Neuronal stem cell (in vitro differentiated cells): Measurements from ENCODE around the gene FOXJ2.

Experiments used
- DNase-seq: peaks from one replicate; pipeline ENCODE4 v3.0.0-alpha.2; 2013; ENCODE audit warnings: low spot score
- H2AFZ ChIP-seq: one replicate; pipeline ENCODE4 v1.6.1; 2013; ENCODE audit warnings: mild to moderate bottlenecking, low read length, inconsistent platforms
- H2AK5ac ChIP-seq: 2 replicates; pipeline ENCODE4 v1.6.1; 2013; ENCODE audit warnings: low read depth, mild to moderate bottlenecking, inconsistent platforms, low read length, moderate library complexity, mixed read lengths
- H2BK120ac ChIP-seq: 2 replicates; pipeline ENCODE4 v1.6.1; 2013; ENCODE audit warnings: low read depth, mild to moderate bottlenecking, inconsistent platforms, low read length, moderate library complexity, mixed read lengths
- H2BK12ac ChIP-seq: one replicate; pipeline ENCODE4 v1.6.1; 2013; ENCODE audit warnings: low read length, inconsistent platforms
- H2BK15ac ChIP-seq: 2 replicates; pipeline ENCODE4 v1.6.1; 2013; ENCODE audit warnings: mild to moderate bottlenecking, low read length, inconsistent platforms, mixed read lengths
- H2BK5ac ChIP-seq: one replicate; pipeline ENCODE4 v1.6.1; 2013; ENCODE audit warnings: inconsistent platforms, mild to moderate bottlenecking, low read length, moderate library complexity
- H3K14ac ChIP-seq: one replicate; pipeline ENCODE4 v1.6.1; 2013; ENCODE audit warnings: low read length, inconsistent platforms
- H3K18ac ChIP-seq: 2 replicates; pipeline ENCODE4 v1.6.1; 2013; ENCODE audit warnings: low read length, inconsistent platforms
- H3K23ac ChIP-seq: 2 replicates; pipeline ENCODE4 v1.6.1; 2013; ENCODE audit warnings: low read depth, mild to moderate bottlenecking, mixed read lengths, low read length, inconsistent platforms; ENCODE audit not compliant: poor library complexity
- H3K27ac ChIP-seq: replicated peaks from 3 replicates; pipeline ENCODE4 v1.5.1; 2013; ENCODE audit warnings: low read length, inconsistent platforms
- H3K27me3 ChIP-seq, 3 experiments: 2 replicates each; pipeline ENCODE4 v1.6.1; 2013; ENCODE audit warnings: low read length in 3 of 3, mild to moderate bottlenecking in 2 of 3, inconsistent platforms in 1 of 3, low read depth in 1 of 3, mixed read lengths in 1 of 3, moderate library complexity in 1 of 3; ENCODE audit not compliant: control insufficient read depth in 3 of 3, insufficient read depth in 3 of 3
- H3K36me3 ChIP-seq, 2 donors: replicated peaks in 1 of 2; 2 replicates each; pipeline ENCODE4 v1.6.1; 2013; ENCODE audit warnings: low read length in 2 of 2; ENCODE audit not compliant: control insufficient read depth in 2 of 2, insufficient read depth in 2 of 2
- H3K4ac ChIP-seq: 2 replicates; pipeline ENCODE4 v1.6.1; 2013; ENCODE audit warnings: inconsistent platforms, mild to moderate bottlenecking, low read length, moderate library complexity
- H3K4me1 ChIP-seq, 2 donors: 1 replicate in 1 of 2; 2 replicates in 1 of 2; pipeline ENCODE4 v1.6.1; 2013; ENCODE audit warnings: low read length in 2 of 2, low read depth in 1 of 2; ENCODE audit not compliant: control insufficient read depth in 2 of 2, insufficient read depth in 1 of 2
- H3K4me2 ChIP-seq: one replicate; pipeline ENCODE4 v1.6.1; 2013; ENCODE audit warnings: mild to moderate bottlenecking, low read length, inconsistent platforms; ENCODE audit not compliant: insufficient read depth, poor library complexity, severe bottlenecking
- H3K4me3 ChIP-seq, 2 donors: 2 replicates each; pipeline ENCODE4 v1.5.1; 2013; ENCODE audit warnings: low read length in 2 of 2, mild to moderate bottlenecking in 2 of 2, inconsistent platforms in 1 of 2, moderate library complexity in 1 of 2
- H3K79me1 ChIP-seq: one replicate; pipeline ENCODE4 v1.6.1; 2013; ENCODE audit warnings: low read depth, mild to moderate bottlenecking, inconsistent platforms, low read length, moderate library complexity
- H3K9ac ChIP-seq: one replicate; pipeline ENCODE4 v1.6.1; 2013; ENCODE audit warnings: mild to moderate bottlenecking, low read depth, low read length, inconsistent platforms; ENCODE audit not compliant: poor library complexity
- H3K9me3 ChIP-seq, 2 donors: replicated peaks in 1 of 2; 2 replicates each; pipeline versions ENCODE3 to v1.6.1; 2013; ENCODE audit warnings: low read length in 2 of 2, mild to moderate bottlenecking in 2 of 2, inconsistent platforms in 1 of 2, low read depth in 1 of 2, mixed read lengths in 1 of 2, moderate library complexity in 1 of 2; ENCODE audit not compliant: control insufficient read depth in 2 of 2, insufficient read depth in 1 of 2
- H4K8ac ChIP-seq: one replicate; pipeline ENCODE4 v1.6.1; 2013; ENCODE audit warnings: low read depth, mild to moderate bottlenecking, inconsistent platforms, low read length, moderate library complexity
- H4K91ac ChIP-seq: one replicate; pipeline ENCODE4 v1.6.1; 2013; ENCODE audit warnings: low read length, low read depth, mild to moderate bottlenecking, inconsistent platforms; ENCODE audit not compliant: poor library complexity
- WGBS, 2 donors: extraction: QIAGEN DNeasy Blood & Tissue Kit; methylation state at CpG; one replicate each; pipeline ENCODE4 v1.1.7; 2013; ENCODE audit warnings: missing lambda C conversion rate in 2 of 2, mixed read lengths in 1 of 2; ENCODE audit not compliant: insufficient read length in 2 of 2, insufficient replicate concordance in 1 of 2; ENCODE audit errors: extremely low coverage in 2 of 2; 5-methylcytosine and 5-hydroxymethylcytosine counted together

Gene FOXJ2

GRCh38 chr12:8047842-8048241 is 15.3 kb downstream of the FOXJ2 start:
- H3K14ac ChIP-seq, result no peak overlapping the region
- H3K23ac ChIP-seq, result no peak overlapping the region
- no peaks in the 10 kb centered on the region for H3K9me3 ChIP-seq
- H2BK5ac ChIP-seq, result peak overlapping the region; percentile 47
- no peaks in the 10 kb centered on the region for H3K79me1 ChIP-seq
- no peak overlapping the region for H3K4ac ChIP-seq
- H2BK15ac ChIP-seq, result no peak overlapping the region
- H3K27ac ChIP-seq, result no peak overlapping the region
- no peaks in the 10 kb centered on the region for H3K27me3 ChIP-seq
- H3K18ac ChIP-seq, result no peak overlapping the region
- H3K9ac ChIP-seq, result no peak overlapping the region
- H2AK5ac ChIP-seq, result no peak overlapping the region
- H3K4me3 ChIP-seq, result no peak overlapping the region
- peaks cover 22 to 81% of the 10 kb centered on the region in 2 donors for H3K36me3 ChIP-seq
- no peaks in the 10 kb centered on the region for H3K4me1 ChIP-seq
- no peak overlapping the region for H4K91ac ChIP-seq
- no peak overlapping the region for H2BK12ac ChIP-seq
- no peak overlapping the region for H2BK120ac ChIP-seq
- DNase-seq, result no peak
- WGBS, 2 donors, result no CpG with 5 or more reads among the region's 5 CpGs
- H4K8ac ChIP-seq, result no peak overlapping the region
- H3K4me2 ChIP-seq, result no peak overlapping the region
- no peak overlapping the region for H2AFZ ChIP-seq

GRCh38 chr12:8048906-8049305 is 16.4 kb downstream of the FOXJ2 start:
- Histone ChIP-seq H3K79me1 (no peaks in the 10 kb centered on the region), H2AFZ (no peak overlapping the region), H3K4me2 (no peak overlapping the region), H2AK5ac (no peak overlapping the region), H3K27me3 (no peaks in the 10 kb centered on the region), H3K23ac (no peak overlapping the region), H3K4me1 (no peaks in the 10 kb centered on the region), H3K14ac (no peak overlapping the region), H2BK120ac (no peak overlapping the region), H3K36me3 (peaks cover 16 to 84% of the 10 kb centered on the region in 2 donors), H4K91ac (no peak overlapping the region), H2BK12ac (no peak overlapping the region), H2BK5ac (no peak overlapping the region), H3K27ac (no peak overlapping the region), H3K4ac (no peak overlapping the region), H4K8ac (no peak overlapping the region), H3K9me3 (no peaks in the 10 kb centered on the region), H3K4me3 (no peak overlapping the region), H2BK15ac (no peak overlapping the region), H3K18ac (no peak overlapping the region), H3K9ac (no peak overlapping the region)
- no CpG with 5 or more reads among the region's 4 CpGs for WGBS, 2 donors
- DNase-seq, result no peak

GRCh38 chr12:8050600-8051250 is 18.2 kb downstream of the FOXJ2 start:
- Histone ChIP-seq H3K27ac (no peak overlapping the region), H2BK12ac (no peak overlapping the region), H4K8ac (no peak overlapping the region), H2BK15ac (no peak overlapping the region), H2AFZ (no peak overlapping the region), H3K79me1 (no peaks in the 10 kb centered on the region), H3K9me3 (no peaks in the 10 kb centered on the region), H3K36me3 (peaks cover 13 to 89% of the 10 kb centered on the region in 2 donors), H3K4me1 (no peaks in the 10 kb centered on the region), H4K91ac (no peak overlapping the region), H2AK5ac (no peak overlapping the region), H3K23ac (no peak overlapping the region), H3K4me3 (no peak overlapping the region), H2BK5ac (no peak overlapping the region), H2BK120ac (no peak overlapping the region), H3K27me3 (no peaks in the 10 kb centered on the region), H3K4ac (no peak overlapping the region), H3K14ac (no peak overlapping the region), H3K9ac (no peak overlapping the region), H3K4me2 (no peak overlapping the region), H3K18ac (no peak overlapping the region)
- no CpG with 5 or more reads among the region's 7 CpGs for WGBS, 2 donors
- no peak for DNase-seq

GRCh38 chr12:8052679-8053078 is 20.2 kb downstream of the FOXJ2 start:
- no peaks in the 10 kb centered on the region for H3K27me3 ChIP-seq

More at GRCh38 chr12:8052679-8053078, 20.2 kb downstream of the FOXJ2 start:
- Histone ChIP-seq H2AFZ (no peak overlapping the region), H2BK120ac (no peak overlapping the region), H3K36me3 (peaks cover 13 to 74% of the 10 kb centered on the region in 2 donors), H2AK5ac (no peak overlapping the region), H3K4me1 (no peaks in the 10 kb centered on the region), H3K4me3 (no peak overlapping the region), H2BK12ac (no peak overlapping the region), H2BK15ac (no peak overlapping the region), H4K91ac (no peak overlapping the region), H3K27ac (no peak overlapping the region), H3K23ac (no peak overlapping the region), H4K8ac (no peak overlapping the region), H2BK5ac (no peak overlapping the region), H3K9ac (no peak overlapping the region), H3K14ac (no peak overlapping the region), H3K79me1 (no peaks in the 10 kb centered on the region), H3K9me3 (no peaks in the 10 kb centered on the region), H3K4ac (no peak overlapping the region), H3K18ac (no peak overlapping the region), H3K4me2 (no peak overlapping the region)
- no peak for DNase-seq
- WGBS, 2 donors, result no CpG with 5 or more reads among the region's 7 CpGs
